ENCODE results near the gene MOG. TPM values are rescaled to one million over a fixed set of nuclear protein-coding genes. Genes with fewer than 3 reads are reported as not detected.

MOG gene
- total and polyA plus RNA-seq, 2 experiments from 2014 or later, result 0.55 to 2.5 TPM

DNA sequence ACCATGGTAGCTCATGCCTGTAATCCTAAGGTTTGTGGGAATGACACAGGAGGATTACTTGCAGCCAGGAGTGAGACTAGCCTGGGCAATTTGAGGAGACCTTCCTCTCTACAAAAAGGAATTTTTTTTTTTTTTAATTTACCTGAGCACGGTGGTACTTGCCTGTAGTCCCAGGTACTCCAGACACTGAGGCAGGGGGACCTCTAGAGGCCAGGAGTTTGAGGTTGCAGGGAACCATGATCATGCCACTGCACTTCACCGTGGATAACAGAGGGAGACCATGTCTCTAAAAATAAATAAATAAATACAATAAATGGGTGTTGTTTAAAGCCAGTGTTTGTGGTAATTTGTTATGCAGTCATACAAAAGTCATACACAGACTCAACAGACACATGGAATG, 64.0 kb downstream of the MOG start (continued):
- TF ChIP-seq, protein P1, sequence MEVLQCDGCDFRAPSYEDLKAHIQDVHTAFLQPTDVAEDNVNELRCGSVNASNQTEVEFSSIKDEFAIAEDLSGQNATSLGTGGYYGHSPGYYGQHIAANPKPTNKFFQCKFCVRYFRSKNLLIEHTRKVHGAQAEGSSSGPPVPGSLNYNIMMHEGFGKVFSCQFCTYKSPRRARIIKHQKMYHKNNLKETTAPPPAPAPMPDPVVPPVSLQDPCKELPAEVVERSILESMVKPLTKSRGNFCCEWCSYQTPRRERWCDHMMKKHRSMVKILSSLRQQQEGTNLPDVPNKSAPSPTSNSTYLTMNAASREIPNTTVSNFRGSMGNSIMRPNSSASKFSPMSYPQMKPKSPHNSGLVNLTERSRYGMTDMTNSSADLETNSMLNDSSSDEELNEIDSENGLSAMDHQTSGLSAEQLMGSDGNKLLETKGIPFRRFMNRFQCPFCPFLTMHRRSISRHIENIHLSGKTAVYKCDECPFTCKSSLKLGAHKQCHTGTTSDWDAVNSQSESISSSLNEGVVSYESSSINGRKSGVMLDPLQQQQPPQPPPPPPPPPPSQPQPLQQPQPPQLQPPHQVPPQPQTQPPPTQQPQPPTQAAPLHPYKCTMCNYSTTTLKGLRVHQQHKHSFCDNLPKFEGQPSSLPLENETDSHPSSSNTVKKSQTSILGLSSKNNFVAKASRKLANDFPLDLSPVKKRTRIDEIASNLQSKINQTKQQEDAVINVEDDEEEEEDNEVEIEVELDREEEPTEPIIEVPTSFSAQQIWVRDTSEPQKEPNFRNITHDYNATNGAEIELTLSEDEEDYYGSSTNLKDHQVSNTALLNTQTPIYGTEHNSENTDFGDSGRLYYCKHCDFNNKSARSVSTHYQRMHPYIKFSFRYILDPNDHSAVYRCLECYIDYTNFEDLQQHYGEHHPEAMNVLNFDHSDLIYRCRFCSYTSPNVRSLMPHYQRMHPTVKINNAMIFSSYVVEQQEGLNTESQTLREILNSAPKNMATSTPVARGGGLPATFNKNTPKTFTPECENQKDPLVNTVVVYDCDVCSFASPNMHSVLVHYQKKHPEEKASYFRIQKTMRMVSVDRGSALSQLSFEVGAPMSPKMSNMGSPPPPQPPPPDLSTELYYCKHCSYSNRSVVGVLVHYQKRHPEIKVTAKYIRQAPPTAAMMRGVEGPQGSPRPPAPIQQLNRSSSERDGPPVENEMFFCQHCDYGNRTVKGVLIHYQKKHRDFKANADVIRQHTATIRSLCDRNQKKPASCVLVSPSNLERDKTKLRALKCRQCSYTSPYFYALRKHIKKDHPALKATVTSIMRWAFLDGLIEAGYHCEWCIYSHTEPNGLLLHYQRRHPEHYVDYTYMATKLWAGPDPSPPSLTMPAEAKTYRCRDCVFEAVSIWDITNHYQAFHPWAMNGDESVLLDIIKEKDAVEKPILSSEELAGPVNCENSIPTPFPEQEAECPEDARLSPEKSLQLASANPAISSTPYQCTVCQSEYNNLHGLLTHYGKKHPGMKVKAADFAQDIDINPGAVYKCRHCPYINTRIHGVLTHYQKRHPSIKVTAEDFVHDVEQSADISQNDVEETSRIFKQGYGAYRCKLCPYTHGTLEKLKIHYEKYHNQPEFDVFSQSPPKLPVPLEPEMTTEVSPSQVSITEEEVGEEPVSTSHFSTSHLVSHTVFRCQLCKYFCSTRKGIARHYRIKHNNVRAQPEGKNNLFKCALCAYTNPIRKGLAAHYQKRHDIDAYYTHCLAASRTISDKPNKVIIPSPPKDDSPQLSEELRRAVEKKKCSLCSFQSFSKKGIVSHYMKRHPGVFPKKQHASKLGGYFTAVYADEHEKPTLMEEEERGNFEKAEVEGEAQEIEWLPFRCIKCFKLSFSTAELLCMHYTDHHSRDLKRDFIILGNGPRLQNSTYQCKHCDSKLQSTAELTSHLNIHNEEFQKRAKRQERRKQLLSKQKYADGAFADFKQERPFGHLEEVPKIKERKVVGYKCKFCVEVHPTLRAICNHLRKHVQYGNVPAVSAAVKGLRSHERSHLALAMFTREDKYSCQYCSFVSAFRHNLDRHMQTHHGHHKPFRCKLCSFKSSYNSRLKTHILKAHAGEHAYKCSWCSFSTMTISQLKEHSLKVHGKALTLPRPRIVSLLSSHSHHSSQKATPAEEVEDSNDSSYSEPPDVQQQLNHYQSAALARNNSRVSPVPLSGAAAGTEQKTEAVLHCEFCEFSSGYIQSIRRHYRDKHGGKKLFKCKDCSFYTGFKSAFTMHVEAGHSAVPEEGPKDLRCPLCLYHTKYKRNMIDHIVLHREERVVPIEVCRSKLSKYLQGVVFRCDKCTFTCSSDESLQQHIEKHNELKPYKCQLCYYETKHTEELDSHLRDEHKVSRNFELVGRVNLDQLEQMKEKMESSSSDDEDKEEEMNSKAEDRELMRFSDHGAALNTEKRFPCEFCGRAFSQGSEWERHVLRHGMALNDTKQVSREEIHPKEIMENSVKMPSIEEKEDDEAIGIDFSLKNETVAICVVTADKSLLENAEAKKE (CRISPR knock-in tag; IDR thresholded peaks at IDR 0.05), result no peak
- no peak for TF ChIP-seq POLR2AphosphoS5 (IDR thresholded peaks at IDR 0.05; ENCODE audit: low read depth)

Small RNA genes lying within 50 kb of the gene (small RNA-seq; reads per million reads assigned to genes)
- gene SUMO2P1 (ENCODE audit: low replicate concordance), result 0.75 reads per million, percentile 51 among the genes with 10 or more reads in this experiment

Other genes with a start within 250 kb of the MOG start
- gene OR12D1, start 242.2 kb upstream of the MOG start, total RNA-seq (2014; rRNA removed; shearing (Covaris generic)), result not detected in 2 replicates
- not detected in 2 replicates for gene OR12D1, start 242.2 kb upstream of the MOG start, polyA plus RNA-seq (2016; fragmentation: Nextera tagmentation; extraction: Ambion mirVana)
- gene OR10C1, start 217.8 kb upstream of the MOG start, total RNA-seq (2014; rRNA removed; shearing (Covaris generic)), result not detected in 2 replicates
- gene OR10C1, start 217.8 kb upstream of the MOG start, polyA plus RNA-seq (2016; fragmentation: Nextera tagmentation; extraction: Ambion mirVana), result not detected in 2 replicates
- not detected in 2 replicates for gene OR11A1, start 200.0 kb upstream of the MOG start, total RNA-seq (2014; rRNA removed; shearing (Covaris generic))
- gene OR11A1, start 200.0 kb upstream of the MOG start, polyA plus RNA-seq (2016; fragmentation: Nextera tagmentation; extraction: Ambion mirVana), result not detected in 2 replicates
- not detected in 2 replicates for gene OR2H1, start 199.9 kb upstream of the MOG start, total RNA-seq (2014; rRNA removed; shearing (Covaris generic))
- gene OR2H1, start 199.9 kb upstream of the MOG start, polyA plus RNA-seq (2016; fragmentation: Nextera tagmentation; extraction: Ambion mirVana), result not detected in 2 replicates
- not detected in 2 replicates for gene MAS1L, start 169.1 kb upstream of the MOG start, total RNA-seq (2014; rRNA removed; shearing (Covaris generic))
- gene MAS1L, start 169.1 kb upstream of the MOG start, polyA plus RNA-seq (2016; fragmentation: Nextera tagmentation; extraction: Ambion mirVana), result not detected in 2 replicates
- not detected in 2 replicates for gene UBD, start 97.4 kb upstream of the MOG start, total RNA-seq (2014; rRNA removed; shearing (Covaris generic))
- not detected in 2 replicates for gene UBD, start 97.4 kb upstream of the MOG start, polyA plus RNA-seq (2016; fragmentation: Nextera tagmentation; extraction: Ambion mirVana)
- gene OR2H2, start 72.0 kb upstream of the MOG start, total RNA-seq (2014; rRNA removed; shearing (Covaris generic)), result not detected in 2 replicates
- 0.83 and 0.86 TPM in 2 replicates for gene OR2H2, start 72.0 kb upstream of the MOG start, polyA plus RNA-seq (2016; fragmentation: Nextera tagmentation; extraction: Ambion mirVana)
- gene GABBR1, start 23.9 kb upstream of the MOG start, total RNA-seq (2014; rRNA removed; shearing (Covaris generic)), result 50.2 and 78.9 TPM in 2 replicates
- gene GABBR1, start 23.9 kb upstream of the MOG start, polyA plus RNA-seq (2016; fragmentation: Nextera tagmentation; extraction: Ambion mirVana), result 36.6 and 42.8 TPM in 2 replicates
- 0.59 and 2.8 TPM in 2 replicates for gene ZFP57, start 24.1 kb downstream of the MOG start, total RNA-seq (2014; rRNA removed; shearing (Covaris generic))
- gene ZFP57, start 24.1 kb downstream of the MOG start, polyA plus RNA-seq (2016; fragmentation: Nextera tagmentation; extraction: Ambion mirVana), result 0.84 and 1.3 TPM in 2 replicates
- 4.4 and 4.8 TPM in 2 replicates for gene HLA-F, start 66.3 kb downstream of the MOG start, total RNA-seq (2014; rRNA removed; shearing (Covaris generic))
- 10.4 and 11.6 TPM in 2 replicates for gene HLA-F, start 66.3 kb downstream of the MOG start, polyA plus RNA-seq (2016; fragmentation: Nextera tagmentation; extraction: Ambion mirVana)
- gene HLA-G, start 170.7 kb downstream of the MOG start, total RNA-seq (2014; rRNA removed; shearing (Covaris generic)), result 1.5 and 2.8 TPM in 2 replicates
- gene HLA-G, start 170.7 kb downstream of the MOG start, polyA plus RNA-seq (2016; fragmentation: Nextera tagmentation; extraction: Ambion mirVana), result 2.5 and 2.6 TPM in 2 replicates